Parietal lobe (tissue), 1 donor: Measurements from ENCODE around the gene RNF150. TPM values are rescaled to one million over a fixed set of nuclear protein-coding genes. Genes with fewer than 3 reads are reported as not detected.

ENCODE experiments used
- total RNA-seq: library from RNA; depleted of rRNA; stranded (reverse); fragments of >200 nt; gene quantifications from one replicate; pipeline ENCODE4 v1.2.3, GENCODE V29; 2014

Gene RNF150
- 53.2 TPM for total RNA-seq

DNA sequence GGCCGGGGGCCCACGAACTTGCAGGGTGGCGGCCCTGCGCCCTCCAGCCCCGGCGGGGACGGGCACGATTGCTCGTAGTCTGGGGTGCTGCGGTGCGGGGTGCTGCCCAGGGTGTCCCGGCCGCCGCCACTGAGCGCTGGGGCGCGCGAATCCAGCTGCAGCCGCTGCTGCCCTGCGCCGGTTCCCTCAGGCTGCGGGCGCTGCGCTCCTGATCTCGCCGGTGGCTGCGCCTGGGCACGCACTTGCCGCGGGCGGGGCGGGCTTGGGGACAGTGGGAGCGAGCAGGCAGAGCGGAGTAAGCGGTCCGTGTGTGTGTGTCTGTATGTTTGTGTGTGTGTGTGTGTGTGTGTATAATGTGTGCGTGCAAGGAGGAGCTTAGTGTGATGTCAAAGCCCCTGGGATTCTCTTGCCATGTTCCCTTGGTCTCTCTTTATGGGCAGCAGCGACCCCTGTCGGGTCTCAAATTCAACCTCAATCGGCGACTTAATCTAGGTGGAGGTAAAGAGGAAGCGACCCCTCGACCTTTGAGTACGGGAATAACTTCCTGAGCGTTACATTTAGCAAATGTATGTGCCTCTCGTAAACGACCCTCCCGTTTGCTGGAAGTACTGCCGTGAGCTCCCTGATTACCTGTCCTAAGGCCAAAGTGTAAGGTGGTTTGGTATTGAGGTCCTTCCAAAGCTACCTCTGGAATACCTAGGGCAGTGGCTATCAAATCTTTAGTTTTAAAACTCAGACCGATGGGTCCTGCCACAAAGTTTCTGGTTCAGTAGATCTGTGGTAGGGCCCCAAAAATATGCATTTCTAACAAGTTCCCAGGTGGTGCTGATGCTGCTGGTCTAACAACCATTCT, at the start of gene RNF150:
RNF150 (minus strand) TSS at position 324 of the 853 bp plus-strand sequence.

Other genes with a start within 250 kb of the RNF150 start
- gene ZNF330, start 87.4 kb upstream of the RNF150 start, total RNA-seq, result 21.0 TPM